HG03103 (cell line): ENCODE measurements around the gene GPA33.

Experiments used
- ATAC-seq: cut with Tn5 transposase; IDR thresholded peaks from one replicate; pipeline ENCODE4 v1.9.1; 2021; ENCODE audit warnings: low read depth; ENCODE audit not compliant: unreplicated experiment

The GPA33 gene

DNA sequence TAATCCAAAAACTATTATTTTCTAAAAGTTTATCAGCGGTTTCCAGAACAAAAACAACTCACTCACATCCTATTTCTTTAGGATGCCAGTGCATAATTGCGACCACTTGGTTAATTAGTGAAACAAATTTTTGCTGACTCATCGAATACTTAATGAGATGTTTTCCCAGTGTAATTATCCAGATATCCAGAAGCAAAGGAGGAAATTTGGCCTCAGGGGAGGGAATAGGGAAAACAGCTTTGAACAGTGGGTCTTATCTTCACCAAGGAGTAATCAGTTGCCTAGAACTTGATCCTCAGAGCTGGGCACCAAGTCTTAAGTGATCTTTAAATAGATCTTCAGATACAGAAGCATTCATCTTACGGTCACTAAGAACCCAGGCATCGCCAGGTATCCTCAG is 28.0 kb upstream of the GPA33 start:
- ATAC-seq, result no peak

DNA sequence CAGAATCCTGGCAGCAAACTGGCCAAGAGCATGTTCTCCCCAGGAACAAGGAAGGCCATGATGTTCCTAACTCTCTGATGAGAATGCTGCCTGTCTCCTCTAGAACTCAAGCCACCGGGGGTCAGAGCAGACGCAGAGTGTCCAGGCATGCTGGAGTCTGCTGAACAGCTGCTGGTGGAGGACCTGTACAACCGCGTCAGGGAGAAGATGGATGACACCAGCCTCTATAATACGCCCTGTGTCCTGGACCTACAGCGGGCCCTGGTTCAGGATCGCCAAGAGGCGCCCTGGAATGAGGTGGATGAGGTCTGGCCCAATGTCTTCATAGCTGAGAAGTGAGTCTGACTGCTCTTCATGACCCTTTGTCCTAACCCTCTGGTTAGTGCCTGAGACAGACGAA is 27.0 kb upstream of the GPA33 start:
- ATAC-seq, result no peak

DNA sequence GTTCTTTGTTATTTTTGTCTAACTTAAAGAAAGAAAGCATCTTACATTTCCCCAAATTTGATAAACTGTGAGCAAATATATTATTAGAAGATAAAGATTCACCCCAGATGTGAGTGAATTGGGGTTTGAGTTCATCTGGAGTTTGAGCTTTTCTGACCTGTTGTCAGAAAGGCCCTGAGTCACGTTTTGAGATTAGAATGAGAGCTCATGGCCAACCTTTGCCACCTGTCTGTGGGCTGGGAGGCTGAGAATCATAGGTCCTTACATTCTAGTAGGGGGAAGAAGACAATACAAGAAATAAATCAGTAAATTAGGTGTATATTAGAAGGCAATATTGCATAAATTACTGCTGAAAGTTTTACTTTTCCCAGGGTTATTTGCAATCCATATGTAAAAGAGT is 26.0 kb upstream of the GPA33 start:
- no peak for ATAC-seq

DNA sequence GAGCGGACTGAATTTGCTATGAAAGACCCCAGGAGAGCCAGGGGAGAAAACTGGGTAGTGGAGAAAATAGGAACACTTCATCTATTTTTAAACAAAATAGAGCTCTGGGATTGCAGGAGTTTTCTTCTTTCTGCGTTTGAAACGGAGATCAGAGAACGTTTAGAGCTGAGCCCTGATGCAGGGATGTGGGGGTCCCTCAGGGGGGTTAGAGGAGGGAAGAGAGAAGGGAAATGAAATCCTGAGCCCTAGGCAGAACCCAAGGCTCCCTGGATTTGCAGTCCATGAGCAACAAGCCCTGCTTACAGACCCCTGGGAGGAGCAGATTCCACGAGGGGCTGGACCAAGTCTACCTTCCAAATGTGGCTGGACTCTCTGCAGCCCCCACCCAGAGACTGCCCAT is 25.5 kb upstream of the GPA33 start:
- no peak for ATAC-seq

DNA sequence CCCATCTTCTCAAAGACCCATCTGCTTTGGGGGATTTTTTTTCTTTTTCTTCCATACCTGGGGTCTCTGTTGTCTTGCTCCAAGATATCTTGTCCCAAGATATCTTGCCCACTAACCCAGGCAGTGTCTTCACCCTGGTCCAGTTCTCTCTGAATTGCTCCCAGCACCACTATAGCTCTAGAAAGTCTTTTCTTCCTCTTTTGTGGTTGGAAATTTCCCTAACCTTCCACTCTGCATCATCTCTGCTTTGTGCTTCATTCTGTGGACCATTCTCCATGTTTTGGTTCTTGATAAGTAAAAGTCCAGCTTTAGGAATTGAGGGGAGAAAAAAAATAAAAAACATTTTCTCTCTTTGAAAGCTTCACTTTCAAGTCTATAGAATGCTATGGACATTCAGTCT is 24.5 kb upstream of the GPA33 start:
- no peak for ATAC-seq

DNA sequence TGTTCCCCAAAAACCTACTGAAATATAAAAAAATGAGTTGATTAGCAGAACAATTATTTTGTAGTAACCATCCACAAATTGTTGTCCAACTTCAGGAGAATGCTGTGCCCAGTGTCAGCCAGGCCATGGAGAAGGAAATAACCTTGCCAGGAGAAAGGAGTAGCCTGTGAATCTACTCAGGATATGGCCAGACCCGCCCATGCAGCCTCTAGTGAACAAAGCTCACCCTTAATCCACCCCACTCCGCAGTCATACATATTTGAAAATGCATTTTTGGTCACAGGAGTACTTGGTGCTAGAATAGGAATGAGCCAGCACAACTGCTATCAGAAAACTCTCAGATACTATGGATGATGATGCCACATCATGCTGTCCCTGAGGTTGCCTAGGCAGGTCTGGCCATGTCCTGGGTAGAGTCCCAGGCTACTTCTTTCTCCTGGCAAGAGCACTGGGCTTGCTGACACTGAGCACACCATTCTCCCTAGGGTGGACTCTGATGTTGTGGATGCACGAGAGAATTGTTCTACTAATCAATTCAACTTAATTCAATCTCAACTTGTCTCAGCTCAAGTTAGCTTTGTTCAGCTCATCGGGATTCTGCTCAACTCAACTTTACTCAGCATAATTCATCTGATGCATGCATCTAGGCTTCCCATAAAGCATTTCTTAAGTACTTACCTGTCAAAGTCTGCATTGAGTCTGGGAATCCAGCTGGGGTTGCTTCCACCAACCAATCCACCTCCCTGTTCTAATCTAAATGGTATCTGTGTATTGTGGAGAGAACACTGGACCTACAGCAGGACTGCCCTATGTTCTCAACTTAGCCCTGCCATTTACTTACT is 21.9 kb upstream of the GPA33 start:
- no peak for ATAC-seq

DNA sequence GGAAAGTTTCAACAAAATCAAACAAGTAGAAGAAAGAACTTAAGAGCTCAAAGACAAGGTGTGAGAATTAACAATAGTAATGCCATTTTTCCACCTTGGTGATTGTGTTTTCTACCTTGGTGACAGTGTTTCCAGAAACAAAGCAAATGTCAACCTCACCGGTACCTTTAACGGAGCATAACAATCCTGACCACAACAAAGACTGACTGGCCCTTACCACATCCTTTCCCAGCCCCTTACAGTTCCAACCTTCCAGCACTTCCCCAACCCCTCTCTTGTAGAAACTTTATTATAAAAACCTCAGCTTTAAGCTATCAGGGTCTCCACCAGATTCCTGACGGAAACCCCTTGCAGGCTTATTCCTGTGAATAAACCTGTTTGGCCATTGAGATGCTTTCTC is 20.4 kb upstream of the GPA33 start:
- peak; percentile 76 for ATAC-seq

DNA sequence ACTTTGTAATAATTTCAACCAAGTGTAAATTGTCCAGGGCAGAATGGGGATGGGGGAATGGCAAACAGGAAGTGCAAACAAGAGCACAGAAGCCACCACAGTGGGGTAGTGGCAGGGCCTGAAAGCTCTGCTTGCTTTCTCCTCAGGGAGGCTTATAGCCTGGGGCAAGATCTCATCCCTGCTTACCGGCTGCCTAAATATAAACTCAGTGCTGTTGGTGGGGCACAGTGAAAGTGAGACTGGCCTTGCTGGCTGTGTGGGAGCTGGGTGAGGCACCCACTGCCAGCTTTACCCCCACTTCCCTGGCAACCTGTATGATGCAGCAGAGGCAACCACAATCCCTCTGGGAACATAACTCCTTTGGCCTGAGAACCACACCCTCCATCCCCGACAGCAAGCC is 18.9 kb upstream of the GPA33 start:
- ATAC-seq, result no peak

DNA sequence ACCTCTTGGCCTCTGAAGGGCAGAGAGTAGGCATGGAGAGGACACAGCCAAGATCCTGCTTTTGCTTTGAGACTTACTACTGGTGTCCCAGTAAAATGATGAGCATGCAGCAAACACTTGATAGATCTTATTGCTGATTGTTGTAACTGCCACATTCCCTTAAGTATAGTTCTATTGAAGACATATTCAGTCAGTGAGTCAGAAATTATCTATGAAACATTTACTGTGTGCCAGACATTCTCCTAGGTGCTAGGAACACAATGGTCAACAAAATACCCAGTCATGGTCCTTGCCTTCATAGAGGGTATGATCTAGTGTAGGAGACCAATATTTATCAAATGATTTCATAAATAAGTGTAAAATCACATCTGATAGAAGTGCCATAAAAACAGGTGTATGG is 17.3 kb upstream of the GPA33 start:
- ATAC-seq, result no peak

DNA sequence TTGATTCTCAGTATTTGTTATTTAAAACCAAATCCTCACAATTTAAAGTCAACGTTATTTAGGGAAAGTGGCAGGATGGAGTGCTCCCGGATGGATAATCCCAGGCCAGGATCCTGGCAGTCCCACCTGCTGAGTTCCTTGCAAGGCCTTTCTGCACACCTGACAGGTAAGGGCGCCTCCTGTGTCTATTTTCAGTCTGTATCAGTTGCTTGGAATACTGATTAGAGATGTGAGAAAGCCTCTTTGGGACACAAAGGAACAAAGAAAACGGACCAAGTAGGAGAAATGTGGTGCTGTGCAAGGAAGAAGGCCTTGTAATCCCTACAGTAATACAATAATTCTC is 15.9 kb upstream of the GPA33 start:
- no peak for ATAC-seq

DNA sequence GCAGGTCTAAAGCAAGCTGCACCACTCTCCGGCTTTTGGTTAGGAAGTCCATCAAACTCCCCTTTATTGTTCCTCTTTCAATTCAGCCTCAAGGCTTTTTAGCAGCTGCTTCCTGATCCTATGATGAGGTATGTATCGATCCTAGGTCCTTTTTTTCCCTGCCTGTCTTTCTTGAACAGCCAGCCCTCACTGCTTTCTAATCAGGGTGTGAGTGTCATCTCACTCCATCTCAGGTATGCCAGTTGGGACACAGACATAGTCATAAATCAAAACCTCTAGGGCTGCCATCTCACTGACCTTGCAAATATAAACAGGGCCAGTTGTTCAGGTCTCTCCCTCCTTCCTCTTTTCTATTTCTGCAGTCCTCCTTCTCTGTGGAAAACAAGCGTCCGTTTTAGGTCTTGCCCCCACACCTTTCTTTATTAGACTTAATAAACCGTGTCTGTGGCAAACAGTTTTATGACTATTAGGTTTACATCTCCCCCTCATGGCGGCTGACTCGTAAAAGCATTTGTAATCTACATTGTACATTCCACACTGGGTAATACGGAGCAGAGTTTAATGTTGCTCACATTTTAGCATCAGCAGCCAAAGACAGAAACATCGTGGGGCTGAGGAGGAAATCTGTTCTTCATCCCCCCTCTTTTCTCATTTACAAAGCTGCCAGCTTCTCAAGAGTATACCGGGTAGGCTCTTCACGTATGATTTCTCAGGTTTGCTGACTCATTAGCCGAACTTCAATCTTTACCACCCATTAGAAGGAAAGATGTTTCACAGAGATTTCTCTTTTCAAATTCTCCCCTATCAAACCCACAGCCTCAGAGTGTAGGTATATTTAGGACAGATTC is 15.3 kb upstream of the GPA33 start:
- no peak for ATAC-seq

DNA sequence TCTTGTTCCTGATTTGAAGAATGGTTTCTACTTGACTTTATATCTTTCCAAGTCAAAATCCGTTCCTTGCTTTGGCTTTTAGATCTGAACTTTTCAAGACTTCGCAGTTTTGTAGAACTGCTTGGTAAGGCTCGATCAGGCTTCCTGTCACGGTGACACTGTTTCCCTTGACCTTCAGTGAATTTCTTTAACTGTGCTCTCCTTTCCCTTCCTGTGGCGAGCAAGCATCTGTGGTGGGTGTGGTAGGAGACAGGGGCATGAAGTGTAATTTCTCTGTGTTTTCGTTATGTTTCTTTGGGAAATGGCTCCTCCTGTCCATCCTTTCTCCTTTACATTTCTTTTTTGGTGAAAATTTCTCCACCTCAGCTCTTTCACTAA is 14.1 kb upstream of the GPA33 start:
- ATAC-seq, result no peak

DNA sequence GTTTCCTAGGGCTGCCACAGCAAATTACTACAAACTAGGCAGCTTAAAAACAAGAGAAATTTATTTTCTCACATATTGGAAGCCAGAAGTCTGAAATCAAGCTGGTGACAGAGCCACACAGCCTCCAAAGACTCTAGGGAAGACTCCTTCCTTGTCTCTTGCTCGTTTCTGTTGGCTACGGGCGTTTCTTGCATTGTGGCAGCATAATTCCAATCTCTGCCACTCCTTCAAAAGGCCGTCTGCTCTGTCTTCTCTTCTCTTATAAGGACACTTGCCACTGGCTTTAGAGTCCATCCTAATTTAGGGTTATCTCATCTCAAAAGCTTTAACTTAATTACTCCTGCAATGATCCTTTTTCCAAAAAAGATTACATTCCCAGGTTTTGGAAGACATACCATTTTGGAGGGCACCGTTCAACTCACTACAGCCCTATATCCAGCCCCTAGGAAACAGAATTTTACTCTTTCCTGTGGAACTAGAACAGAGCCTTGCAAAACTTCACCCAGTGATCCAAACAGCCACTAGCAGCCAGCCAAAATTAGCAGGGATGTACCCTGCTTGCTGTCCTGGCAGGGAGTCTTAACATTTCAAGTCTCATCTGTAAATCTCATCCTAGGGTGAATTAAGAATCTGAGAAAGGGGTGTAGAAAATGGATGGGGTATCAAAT is 12.9 kb upstream of the GPA33 start:
- no peak for ATAC-seq

DNA sequence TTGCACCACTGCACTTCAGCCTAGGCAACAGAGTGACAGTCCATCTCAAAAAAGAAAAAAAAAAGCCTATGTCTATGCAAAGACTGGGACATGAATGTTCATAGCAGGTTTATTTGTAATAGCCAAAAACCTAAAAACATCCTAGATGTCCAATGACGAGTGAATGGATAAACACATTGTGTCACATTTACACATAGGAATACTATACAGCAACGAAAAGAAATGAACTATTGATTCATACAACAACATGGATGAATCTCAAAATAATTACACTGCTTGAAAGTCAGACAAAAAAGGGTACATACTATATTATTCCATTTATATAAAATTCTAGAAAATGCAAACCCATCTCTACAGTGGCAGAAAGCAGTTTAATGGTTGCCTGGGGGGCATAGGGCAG is 11.6 kb upstream of the GPA33 start:
- ATAC-seq, result no peak

DNA sequence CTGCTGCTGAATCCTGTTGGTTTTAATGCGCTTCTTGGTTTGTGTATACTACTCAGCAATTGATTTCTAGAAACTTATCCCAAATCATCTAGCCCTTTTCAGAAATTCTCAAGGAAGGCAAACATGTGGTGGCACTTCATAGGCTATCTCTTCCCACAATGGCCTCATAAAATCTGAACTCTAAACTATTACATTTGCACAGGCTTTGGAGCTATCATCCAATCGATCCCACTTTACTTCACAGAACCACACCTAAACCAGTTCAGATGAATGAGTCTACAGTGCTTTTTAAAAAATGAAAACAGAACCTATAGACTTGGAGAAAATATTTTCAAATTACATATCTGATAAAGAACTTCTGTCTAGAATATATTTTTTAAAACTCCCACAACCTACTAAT is 10.6 kb upstream of the GPA33 start:
- no peak for ATAC-seq

DNA sequence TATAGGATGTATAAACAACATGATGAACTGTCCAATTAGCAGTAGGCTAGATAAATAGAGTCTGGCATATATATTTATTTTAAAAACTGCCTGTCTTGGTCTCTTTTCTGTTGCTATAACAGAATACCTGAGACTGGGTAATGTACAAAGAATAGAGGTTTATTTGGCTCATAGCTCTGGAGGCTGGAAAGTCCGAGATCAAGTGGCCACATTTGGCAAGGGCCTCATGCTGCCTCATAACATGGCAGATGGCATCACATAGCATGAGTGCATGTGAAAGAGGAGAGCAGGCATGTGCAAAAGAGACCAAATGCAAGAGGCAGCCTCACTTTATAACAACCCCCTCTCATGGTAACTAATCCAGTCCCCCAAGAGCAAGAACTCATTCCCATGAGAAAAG is 9.7 kb upstream of the GPA33 start:
- ATAC-seq, result no peak

DNA sequence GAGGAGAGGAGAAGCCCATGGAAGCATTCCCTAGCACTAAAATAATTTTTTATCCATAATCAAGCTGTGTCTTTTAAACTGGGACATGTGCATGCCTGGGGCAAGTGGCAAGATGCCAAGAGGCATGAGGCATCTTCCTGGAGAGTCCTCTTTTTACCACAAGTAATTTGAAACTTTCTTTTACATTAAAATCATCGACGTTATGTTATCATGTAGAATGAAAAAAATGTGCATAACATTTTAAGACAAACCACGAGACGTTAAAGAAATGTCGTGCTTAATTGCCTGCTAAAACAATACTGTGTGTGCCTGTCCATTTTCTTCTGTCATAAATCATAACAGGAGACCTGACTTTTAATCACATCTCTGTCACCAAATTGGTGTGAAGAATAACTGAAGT is 5.2 kb upstream of the GPA33 start:
- no peak for ATAC-seq

DNA sequence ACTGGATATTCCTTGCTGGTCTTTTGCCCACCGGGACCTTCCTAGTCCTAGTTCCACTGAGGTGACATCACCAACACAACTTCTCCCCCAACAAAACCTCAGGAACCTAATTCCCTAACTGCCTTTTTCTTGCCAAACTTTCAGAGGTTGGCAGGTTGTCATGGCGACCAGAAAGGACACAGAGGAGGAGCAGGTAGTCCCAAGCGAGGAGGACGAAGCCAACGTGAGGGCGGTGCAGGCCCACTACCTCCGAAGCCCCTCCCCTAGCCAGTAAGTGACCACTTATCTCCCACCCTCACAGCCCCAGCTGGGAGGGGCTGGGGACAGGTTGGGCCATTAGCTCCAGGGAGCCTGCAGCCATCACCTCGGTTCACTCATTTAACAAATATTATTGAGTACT is 4.5 kb upstream of the GPA33 start:
- ATAC-seq, result no peak

DNA sequence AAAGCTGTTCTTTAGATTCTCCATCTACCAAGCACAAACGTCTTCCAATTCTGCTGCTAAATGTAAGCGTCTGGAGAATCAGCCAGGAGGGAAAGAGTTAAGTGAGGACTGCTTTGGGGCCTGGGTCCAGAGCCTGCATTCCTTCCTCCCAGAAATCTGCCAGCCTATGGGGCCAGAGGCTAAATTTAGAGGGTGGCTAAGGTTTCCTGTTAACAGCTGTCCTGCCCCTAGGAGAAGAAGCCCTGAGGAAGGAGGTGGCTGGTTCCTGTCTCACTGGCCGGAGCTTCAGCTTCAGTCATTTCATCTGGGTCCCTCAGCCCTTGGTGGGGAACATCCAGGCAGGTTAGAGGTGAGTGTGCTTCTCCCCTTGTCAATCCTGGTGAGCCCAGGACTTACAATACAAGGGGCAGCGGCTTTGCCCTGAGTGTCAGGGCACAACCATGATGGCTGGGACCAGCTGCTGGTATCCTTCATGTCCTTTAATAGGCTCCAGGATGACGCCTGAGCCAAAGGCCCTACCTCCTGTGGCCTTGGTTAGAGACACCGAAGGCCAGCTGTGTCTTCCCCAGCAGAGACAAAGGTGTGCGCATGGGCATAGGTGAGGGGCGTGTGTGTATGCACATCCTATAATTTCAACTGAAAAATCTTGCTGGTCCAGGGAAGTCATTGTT is 3.8 kb upstream of the GPA33 start, which contains the start of gene STYXL2:
TSS of gene STYXL2 (plus strand) at position 230 of the 671 bp plus-strand sequence. CDS start 775 bp downstream, outside the sequence.
- no peak for ATAC-seq

DNA sequence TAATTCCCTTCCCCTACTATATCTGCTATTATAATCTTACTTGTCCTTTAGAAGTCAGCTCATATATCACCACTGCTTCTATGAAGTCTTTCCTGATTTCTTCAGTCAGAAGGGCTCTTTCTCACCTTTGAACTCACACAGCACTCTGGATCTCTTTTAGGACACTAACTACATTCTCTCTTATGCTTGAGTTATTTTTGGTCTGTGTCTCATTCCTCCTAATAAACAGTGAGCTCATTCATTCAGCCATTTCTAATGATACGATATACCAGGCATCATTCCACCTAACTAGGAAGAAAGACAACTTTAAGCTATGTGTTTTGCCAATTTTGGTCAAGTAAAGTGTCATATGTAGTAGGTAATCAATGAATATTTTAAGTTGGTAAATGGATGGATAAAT is 2.5 kb upstream of the GPA33 start:
- ATAC-seq, result no peak

DNA sequence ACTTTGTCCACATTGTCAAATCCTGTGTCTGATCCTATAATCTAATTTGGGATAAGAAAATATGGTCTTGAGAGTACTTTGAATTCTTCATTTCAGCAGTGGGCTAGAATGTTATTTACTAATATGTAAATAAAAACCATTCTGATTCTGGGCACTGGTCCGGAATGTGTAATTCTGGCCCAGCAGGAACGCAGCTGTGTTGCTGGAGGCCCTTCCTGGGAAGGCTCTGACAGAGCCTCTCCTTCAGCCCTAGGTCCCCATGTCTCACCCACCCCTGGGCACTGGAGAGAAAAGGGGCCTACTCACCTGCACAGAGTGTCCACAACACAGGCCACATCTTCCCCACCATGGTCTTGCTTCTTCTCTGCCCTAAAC is 251 bp downstream of the GPA33 start:
- no peak for ATAC-seq
